Activated T-cell treated with anti-CD3 and anti-CD28 coated beads for 4 hours (primary cell): ENCODE measurements around the gene CASZ1.

Experiments
- DNase-seq: peaks from one replicate; pipeline ENCODE4 v3.0.0-alpha.2; 2020

CASZ1 gene

DNA sequence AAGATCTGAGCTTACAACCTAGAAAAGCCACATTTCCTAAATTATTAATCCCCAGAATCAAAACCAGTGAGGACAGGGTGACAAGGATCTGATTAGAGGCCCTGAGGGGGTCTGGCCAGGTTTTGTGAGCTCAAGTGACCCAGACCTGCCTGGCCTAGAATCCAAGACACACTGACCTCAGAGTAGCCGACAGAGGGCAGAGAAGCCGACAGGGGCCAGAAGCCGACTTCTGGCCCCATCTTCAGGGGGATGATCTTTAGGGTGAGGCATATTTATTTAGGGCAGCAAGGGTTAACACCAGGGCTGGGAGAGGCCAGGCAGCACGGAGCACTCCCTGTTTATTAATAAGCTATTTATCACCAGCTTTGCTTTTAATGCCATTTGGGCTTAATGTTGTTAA is 45.3 kb downstream of the CASZ1 start:
- no peak for DNase-seq

DNA sequence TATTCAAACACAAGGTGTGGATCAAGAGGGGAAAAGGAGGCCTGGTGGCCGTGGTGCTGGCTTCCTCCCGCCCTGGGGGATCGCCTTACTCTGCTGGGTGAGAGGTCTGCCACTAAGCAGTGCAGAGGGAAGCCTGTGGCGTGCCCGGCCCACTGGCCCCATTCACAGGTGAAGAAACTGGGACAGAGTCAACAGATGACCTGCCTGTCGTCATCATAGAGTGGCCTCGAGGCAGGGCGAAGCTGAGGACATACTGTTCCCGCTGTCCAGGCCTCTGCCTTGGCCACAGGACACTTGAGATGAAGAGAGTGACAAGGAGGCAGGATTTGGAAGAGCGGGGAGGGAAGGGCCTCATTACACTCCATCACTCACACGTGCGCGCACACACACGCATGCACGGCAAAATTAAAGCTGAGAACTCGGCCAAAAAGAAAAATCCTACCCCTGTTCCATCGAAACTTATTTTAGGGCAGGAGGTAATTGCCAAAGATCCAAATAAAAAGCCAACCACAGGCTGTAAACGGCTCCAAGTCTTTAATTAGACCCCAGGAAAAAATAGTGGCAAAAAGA is 50.5 kb downstream of the CASZ1 start:
- DNase-seq: no peak

DNA sequence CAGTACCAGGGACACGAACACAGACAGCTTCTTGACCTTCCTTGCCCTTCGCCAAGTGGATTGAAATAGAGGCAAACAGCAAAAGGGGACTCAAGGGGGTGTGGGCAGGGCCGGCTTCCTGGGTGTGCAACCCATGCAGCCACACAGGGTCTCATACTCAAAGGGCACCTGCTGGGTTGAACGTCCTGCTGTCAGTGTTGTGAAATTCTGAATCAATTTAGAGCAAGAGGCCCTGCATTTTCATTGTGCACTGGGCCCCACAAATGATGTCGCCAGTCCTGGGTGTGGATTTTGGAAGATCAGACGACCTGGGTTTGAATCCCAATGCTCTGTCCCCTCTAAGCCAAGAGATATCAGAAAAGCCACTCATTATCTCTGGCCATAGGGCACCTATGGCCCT is 51.1 kb downstream of the CASZ1 start:
- DNase-seq: no peak

DNA sequence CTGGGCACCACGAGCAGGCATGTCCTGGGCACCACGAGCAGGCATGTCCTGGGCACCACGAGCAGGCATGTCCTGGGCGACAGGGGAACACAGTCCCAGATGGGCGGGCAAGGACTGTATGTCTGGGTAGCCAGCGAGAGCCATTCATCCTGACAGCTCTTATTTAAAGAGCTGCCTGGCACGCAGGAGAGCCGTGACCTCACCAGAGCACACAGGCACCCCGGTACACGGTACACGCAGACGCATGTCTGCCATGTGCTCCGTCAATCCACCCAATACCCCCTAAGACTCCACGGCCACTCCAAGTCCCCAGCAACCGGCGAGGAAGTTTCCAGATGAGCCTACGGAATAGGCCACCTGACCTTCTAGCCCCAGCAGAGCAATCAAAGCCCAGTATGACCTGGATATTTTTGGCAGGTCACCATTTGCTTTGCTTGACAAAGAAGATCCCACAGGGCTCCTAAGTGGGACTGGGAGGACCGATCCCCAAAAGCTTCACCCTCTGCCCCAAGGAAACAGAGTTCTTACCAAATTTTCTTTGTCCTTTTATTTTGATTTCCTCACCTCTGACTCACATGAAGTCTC is 51.7 kb downstream of the CASZ1 start:
- no peak for DNase-seq

DNA sequence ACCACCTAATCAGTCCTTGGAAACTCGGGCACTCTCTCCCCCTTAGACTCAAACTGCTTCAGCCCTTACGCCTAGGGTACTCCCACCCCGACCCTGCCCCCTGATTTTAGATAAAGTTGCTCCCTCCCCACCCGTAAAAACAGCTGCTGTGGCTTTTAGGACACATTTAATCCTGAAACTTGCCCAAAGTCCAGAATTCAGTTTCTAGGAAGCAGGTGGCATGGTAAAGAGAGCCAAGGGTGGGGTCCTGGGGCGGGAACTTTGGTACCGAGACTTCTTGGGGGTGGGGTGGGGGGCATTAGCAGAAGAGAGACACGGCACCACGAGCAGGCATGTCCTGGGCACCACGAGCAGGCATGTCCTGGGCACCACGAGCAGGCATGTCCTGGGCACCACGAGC is 52.4 kb downstream of the CASZ1 start:
- no peak for DNase-seq

DNA sequence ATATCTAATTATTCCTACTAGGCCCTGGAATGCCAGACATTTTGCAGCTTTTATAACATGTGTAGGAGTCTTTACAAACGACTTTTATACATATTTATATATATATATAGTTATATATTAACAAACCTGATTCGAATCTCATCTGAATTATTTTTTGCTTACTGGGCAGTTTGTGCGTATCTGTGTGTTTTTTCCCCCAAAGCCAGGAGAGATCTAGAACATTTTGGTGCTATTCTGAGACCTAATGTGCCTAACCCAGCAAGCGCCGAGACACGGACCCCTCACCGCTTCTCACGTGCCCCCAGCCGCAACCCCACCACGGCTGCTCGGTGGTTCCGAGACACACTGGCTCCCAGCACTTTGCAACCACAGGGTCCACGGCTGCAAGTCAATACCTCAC is 54.8 kb downstream of the CASZ1 start:
- no peak for DNase-seq

DNA sequence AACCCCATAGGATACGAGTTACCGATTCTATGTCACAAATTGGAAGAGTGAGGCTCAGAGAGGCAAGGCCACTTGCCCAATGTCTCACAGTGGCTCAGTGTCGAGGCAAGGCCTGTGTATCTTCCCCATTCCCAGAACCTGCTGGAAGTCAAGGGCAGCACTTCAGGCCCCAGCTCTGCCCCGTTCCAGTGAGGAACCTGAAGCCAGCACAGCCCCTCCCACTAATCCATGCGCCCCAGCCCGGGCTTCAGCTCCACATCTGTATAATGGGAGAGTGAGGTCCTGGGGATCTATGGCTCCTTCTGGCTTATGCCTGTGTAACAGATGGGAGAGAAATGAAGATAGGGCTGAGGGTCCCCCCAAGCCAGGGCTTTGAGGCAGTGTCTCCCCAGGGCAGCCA is 56.3 kb downstream of the CASZ1 start:
- no peak for DNase-seq

DNA sequence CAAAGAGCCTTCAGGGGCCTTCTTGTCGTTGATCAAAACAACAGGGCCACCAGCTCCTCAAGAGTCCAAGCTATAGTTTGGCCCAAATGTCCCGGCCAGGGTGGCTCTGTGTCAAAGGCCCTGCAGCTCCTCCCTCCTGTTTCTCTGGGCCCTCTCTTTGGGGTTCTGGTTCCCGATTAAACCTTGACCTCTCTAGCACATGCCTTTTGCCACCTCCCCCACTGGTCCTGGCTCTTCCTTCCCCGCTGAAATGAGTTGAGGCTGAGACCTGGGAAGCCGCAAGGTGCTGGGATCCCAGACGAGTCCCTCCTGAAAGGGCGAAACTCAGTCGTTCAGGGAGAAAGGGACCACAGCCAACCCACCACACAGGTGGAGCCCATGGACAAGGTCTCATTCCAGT is 56.9 kb downstream of the CASZ1 start:
- no peak for DNase-seq

DNA sequence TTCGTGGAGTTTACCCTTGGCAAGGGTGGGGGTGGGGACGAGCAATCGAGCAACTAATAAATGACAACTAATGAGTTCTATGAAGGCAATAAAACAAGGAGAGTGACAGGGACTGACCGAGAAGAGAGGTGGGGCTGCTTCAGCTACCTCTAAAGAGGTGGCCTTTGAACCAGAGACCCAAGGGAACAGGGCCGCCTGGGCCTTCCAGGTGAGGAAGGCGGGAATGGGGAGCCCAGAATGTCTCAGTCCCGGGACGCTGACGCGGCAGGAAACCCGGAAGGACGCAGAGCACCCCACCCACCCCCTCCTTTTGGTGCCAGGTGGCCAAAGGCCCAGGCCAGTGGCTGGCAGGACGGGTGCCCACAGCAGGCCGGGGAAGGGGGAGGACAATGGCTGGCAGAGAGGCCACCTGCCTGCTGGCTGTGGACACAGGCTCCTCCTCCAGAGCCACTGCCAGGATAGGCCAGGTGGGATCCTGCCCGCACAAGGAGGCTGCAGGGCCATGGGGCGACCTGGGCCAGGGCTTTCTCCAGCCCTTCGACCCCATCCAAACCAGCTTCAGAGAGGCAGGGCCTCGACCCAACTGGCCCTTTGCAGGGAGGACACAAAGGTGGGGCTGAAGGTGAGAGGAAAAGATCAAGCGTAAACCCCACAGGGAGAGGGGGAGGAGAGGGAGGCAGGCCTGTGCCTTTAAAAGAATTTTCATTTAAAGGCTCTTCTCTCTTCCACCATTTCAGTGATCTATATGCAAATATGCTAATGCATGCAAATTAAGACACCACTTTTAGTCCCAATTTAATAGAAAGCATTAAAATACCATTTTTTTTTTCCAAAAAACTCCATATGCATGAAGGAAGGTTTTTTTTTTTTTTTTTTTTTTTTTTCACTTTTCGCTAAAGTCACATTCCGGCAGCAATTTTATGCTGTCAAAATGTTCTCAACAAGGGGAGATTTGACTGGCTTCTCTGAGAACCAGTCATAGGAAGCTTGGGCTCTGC is 58.1 kb downstream of the CASZ1 start:
- no peak for DNase-seq

DNA sequence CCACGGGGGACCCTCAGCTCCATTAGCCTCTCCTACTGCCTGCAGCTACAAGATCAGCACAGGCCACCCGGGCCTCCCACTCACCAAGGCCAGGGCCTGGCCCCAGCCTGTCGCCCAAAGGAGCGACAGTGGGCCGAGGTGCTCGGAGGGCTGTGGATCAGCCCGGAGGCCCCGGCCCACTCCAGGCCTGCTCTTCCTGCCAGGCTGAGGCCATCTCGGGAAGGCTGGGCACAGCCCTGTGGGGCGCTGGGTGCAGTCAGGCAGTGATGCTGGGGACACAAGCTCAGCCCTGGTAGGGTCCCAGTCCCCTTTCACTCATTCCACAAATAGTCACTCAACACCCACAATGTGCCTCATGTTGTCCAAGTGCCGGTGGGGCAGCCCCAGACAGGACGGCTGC is 58.8 kb downstream of the CASZ1 start:
- DNase-seq: no peak

DNA sequence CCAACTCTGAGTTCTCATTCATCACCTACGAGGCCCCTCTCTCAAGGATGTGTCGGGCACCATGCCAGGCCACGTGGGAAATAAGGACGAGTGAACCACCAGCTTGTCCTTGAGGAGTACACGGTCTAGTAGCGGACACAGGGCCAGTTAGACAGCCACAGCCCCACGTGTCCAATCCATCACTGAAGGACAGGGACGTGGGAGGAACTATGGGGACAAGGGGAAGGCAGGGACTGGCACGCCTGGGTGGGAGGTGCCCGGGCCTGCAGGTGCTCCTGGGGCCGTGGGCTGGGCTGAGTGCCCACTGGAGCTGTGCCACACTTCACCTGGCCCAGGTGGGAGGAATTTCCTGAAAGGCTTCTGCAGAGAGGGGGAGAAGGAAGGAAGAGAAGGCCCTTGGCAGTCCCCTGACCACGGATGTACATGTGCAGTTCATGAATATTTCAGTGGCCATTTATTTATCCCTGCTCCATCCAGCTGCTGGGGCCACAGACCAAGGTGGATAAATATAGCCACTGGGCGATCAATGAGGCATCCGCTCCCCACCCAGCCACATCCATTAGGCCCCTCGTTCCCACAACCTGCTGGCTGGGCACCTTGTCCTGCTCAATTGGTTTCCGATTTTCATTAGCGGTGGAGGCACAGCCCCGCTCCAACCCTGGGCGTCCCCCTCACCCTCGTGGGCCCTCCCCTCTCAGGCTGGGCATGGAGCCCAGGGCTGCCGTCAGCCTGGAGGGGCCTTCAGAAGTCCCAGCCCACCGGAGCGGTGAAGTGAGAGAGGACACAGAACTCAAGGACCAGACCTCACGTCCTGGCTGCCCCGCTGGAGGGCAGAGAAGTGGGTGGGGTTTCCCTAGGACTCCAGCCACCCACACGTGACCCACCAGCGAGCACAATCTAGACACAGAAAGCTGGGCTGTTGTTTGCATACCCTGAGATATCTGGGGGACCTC is 59.5 kb downstream of the CASZ1 start:
- no peak for DNase-seq

DNA sequence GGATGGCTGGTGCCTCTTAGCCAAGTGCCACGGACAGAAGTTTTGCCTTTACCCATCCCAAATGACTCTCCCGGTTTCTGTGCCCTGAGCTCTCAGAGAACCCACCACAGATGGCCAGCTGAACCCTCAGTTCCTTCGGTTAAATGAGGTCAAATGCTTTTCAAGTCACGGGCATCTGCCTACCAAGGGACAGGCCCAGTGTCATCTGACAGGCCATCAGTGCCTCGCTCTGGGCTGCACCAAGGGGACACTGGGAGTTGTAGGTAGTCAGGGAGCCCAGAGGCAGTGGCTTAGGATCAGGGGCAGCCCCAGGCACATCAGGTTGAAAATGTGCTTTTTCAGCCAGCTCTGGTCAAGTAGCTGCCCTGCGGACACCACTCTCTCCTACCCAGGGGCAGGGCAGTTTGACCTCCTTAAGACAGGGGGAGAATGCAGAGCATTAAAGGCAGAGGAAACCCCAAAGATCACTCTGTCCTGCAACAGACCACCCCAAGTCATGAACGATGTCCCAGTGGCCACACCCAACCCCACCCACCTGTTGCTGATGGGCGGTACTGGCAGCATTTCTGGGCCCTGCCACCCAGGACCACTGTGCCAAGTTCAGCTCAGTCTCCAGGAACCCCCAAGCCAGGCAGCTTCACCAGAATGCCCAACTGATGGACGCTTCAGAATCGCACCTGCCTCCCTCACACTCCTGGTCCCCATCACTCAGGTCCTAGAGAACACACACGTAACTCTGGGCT is 60.7 kb downstream of the CASZ1 start:
- no peak for DNase-seq

DNA sequence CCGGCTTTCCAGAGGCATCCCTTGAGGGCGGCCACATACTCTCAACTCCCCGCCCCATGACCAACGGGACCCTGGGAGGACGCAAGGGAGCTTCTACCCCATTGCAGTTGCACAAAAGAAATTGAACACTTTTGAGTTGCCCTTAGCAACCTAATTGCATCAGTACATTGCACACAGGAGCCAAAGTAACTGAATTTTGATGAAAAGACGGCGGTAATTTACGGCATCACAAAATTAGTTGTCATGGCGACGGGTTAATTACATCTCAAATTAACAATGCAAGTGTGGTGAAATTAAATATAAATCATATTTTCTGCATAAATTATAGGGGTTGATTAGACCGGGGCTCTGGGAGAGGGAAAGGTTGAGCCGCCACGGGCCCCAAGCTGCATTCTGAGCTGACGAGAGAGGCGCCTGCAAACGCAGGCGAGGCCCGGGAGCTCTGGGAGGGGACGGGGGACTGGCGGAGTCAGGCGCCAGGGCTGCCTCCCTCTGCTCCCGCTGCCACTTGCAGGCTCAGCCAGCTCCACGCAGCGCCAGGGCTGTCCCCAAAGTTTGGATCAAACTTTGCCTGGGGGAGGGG is 61.4 kb downstream of the CASZ1 start:
- DNase-seq: no peak

DNA sequence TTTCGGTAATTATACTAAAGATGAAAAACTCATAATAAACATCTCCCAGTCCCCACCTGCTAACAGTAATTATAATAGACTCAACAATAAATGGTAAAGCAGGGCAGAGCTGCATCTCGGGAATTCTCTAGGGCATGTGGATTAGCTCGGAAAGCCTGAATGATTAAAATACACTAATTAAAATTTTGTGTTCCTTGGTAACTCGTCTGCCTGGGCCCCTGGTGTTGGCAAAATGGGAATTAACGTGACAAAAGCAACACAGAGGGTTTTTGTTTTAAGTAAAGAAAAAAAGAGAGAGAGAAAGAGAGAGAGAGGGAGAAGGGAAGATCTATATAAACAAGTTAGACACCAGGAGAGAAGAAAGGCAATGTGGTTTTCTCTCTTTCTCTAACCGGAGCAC is 62.1 kb downstream of the CASZ1 start:
- no peak for DNase-seq

DNA sequence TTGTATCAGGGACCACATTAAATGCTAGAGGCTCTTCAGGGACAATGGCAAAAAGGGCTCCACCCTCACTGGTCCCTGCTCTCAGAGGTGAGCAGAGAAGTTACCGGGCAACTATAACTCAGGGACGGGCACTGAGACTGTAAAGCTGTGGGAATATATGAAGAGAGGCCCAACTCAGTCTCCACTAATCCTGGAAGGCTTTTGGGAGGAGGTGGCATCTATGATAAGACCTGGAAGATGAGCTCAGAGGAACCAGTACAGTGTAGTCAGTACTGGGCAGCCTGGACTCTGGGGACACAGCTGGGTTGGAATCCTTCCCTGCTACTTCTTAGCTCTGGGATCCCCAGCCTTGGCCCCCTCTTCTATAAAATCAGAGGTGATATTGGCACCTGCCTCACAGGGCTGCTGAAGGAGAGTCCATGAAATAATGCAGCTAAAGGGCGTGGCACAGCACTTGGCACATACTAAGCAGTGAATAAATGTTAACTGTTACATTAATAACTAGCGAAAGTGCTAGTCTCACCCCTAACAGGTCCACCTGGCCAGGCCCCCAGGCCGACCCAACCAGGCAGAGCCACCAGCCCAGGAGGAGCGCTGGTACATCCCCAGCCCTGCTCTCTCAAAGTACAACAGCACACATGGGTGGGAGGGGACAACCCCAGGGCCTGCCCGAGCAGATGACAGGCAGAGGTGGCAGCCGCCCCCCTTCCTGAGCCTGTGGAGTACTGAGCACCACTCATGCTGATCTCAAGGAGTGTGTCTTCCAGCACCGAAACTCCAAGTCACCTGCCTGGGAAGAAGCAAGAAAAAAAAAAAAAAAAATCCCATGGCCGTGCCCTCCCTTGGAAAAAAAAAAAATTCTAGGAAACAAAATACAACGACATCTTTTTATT is 62.7 kb downstream of the CASZ1 start:
- no peak for DNase-seq

DNA sequence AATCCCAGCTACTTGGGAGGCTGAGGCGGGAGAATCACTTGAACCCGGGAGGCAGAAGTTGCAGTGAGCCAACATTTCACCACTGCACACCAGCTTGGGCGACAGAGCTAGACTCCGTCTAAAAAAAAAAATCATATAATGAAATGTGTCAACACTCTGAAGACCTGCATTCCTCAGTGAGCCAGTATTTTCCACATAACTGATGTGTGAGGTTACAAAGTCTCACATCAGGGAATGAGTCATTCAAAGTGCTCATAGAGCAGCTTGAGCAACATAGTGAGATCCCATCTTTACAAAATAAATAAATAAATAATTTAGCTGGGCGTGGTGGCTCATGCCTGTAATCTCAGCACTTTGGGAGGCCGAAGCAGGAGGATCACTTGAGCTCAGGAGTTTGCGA is 65.5 kb downstream of the CASZ1 start:
- no peak for DNase-seq

DNA sequence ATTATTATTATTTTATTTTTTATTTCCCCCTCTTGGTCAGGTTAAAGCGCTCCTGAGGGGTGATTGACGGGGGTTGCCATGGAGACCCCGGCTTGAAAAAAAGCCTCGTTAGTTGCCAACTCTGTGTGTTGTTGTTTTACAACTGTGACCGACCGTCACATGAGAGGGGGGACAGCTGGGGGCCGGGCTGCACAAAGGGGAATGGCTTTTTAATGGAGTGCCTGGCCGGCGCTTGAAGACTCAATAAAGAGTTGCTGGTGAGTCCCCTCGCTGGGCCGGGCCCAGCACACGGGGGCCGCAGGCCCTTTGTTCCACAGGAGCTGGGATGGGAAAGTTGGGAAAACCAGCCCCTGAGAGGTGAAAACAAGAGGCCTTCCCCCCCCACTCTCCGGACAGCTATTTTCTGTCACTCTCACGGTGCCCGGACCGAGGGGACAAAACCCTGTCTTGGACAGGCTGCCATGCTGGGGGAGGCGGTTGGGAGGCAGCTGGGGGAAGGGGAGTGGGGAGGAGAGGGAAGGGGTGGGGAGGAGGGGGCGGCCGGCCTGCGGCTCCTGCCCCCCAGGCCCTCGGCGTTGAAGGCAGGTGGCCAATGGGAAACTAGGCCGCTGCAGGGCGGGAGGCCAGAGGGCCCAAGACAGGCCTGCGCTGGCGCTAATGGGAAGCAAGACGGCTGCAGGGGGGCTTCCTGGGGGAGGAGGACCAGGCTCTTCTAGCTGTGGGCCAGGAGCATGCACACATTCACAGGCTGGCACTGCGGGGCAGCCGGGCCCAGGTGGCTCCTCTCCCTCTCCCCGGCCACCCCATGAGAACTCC is 67.6 kb downstream of the CASZ1 start:
- DNase-seq: no peak

DNA sequence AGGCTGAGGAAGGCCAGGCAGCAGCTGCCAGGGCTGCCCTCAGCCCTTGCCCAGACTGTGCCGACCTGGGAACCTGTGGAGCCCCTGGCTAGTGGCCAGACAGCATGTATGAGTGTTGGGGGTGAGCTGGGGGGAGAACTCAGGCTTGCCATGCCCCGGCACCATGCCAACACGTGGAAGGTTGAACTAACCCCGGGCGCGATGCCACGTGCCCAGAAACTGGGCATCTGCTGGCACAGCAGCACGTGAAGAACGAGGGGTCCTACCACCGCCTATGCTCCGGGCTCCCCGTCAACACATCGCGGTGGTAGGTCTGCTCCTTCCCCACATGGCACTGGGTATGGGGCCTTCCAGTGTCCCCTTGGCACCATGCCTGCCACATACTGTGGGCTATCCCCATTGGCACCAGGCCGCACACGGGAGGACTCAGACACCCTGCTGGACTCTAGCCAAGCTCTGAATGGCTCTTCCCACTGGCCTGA is 68.7 kb downstream of the CASZ1 start:
- DNase-seq: no peak

DNA sequence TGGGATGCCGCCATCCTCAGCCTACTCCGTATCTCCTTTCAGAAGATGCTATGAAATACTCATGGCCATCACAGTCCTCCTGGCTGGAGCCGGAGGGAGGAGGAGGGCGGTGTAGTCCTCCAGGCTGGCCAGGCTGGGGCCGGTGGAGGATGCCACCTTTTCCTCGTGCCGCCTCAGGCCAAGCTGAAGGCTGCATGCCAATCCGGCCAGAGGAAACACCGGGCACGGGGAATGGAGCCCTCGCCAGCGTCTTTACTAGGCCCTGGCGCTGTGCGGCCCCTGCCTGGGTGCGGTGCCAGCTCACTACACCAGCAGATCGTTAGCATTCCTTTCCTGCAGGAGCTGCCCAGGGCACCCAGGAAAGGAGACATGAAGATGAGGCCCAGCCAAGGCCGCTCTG is 70.1 kb downstream of the CASZ1 start:
- no peak for DNase-seq
